Measurements from ENCODE around the gene MATCAP1.

MATCAP1 gene

GRCh38 chr16:67212766-67213165, 29.0 kb upstream of the MATCAP1 start:
- H3K36me3 ChIP-seq (ENCODE audit: control insufficient read depth, low read length) = no peaks in the 10 kb centered on the region
- no peak overlapping the region for H3K27ac ChIP-seq (ENCODE audit: low read depth, low read length)
- no peak for TF ChIP-seq EZH2phosphoT487 (IDR thresholded peaks at IDR 0.05; ENCODE audit: borderline replicate concordance, low read length)
- TF ChIP-seq CTCF (IDR thresholded peaks at IDR 0.05; ENCODE audit: low read depth, low read length, poor library complexity, severe bottlenecking) = no peak
- H3K27me3 ChIP-seq (ENCODE audit: control insufficient read depth, low read length) = peaks cover 3% of the 10 kb centered on the region; the same call in 1 of the 2 replicates
- H3K4me3 ChIP-seq (ENCODE audit: low read length) = no peak overlapping the region
- no peaks in the 10 kb centered on the region for H4K20me1 ChIP-seq (ENCODE audit: control insufficient read depth, insufficient read depth, low read depth, low read length)
- no peaks in the 10 kb centered on the region for H3K9me3 ChIP-seq (ENCODE audit: control insufficient read depth, insufficient read depth, low read length)
- H3K9me2 ChIP-seq (replicated peaks; ENCODE audit: control insufficient read depth, low read length) = no peaks in the 10 kb centered on the region
- H3K79me2 ChIP-seq (ENCODE audit: control insufficient read depth, low read length) = no peaks in the 10 kb centered on the region
- no peaks in the 10 kb centered on the region for H3K4me1 ChIP-seq (ENCODE audit: control insufficient read depth, low read length)
- no peaks in the 10 kb centered on the region for H3F3A ChIP-seq (ENCODE audit: control insufficient read depth, insufficient read depth)
- H3K4me2 ChIP-seq (ENCODE audit: low read length) = no peak overlapping the region

GRCh38 chr16:67211674-67212073, 27.9 kb upstream of the MATCAP1 start:
- no peaks in the 10 kb centered on the region for H3F3A ChIP-seq (ENCODE audit: control insufficient read depth, insufficient read depth)
- no peaks in the 10 kb centered on the region for H3K9me3 ChIP-seq (ENCODE audit: control insufficient read depth, insufficient read depth, low read length)

GRCh38 chr16:67210069-67210937, 26.5 kb upstream of the MATCAP1 start:
- H3F3A ChIP-seq (ENCODE audit: control insufficient read depth, insufficient read depth) = no peaks in the 10 kb centered on the region
- no peaks in the 10 kb centered on the region for H3K79me2 ChIP-seq (ENCODE audit: control insufficient read depth, low read length)
- TF ChIP-seq CTCF (IDR thresholded peaks at IDR 0.05; ENCODE audit: low read depth, low read length, poor library complexity, severe bottlenecking) = no peak
- no peak for TF ChIP-seq EZH2phosphoT487 (IDR thresholded peaks at IDR 0.05; ENCODE audit: borderline replicate concordance, low read length)
- no peaks in the 10 kb centered on the region for H4K20me1 ChIP-seq (ENCODE audit: control insufficient read depth, insufficient read depth, low read depth, low read length)
- no peaks in the 10 kb centered on the region for H3K4me1 ChIP-seq (ENCODE audit: control insufficient read depth, low read length)
- no peaks in the 10 kb centered on the region for H3K36me3 ChIP-seq (ENCODE audit: control insufficient read depth, low read length)
- H3K9me3 ChIP-seq (ENCODE audit: control insufficient read depth, insufficient read depth, low read length) = no peaks in the 10 kb centered on the region
- H3K9me2 ChIP-seq (replicated peaks; ENCODE audit: control insufficient read depth, low read length) = no peaks in the 10 kb centered on the region
- peaks cover 3% of the 10 kb centered on the region; the same call in 1 of the 2 replicates for H3K27me3 ChIP-seq (ENCODE audit: control insufficient read depth, low read length)
- no peak overlapping the region for H3K4me2 ChIP-seq (ENCODE audit: low read length)
- H3K4me3 ChIP-seq (ENCODE audit: low read length) = no peak overlapping the region
- H3K27ac ChIP-seq (ENCODE audit: low read depth, low read length) = no peak overlapping the region

More at GRCh38 chr16:67211674-67212073, 27.9 kb upstream of the MATCAP1 start:
- Histone ChIP-seq H4K20me1 (ENCODE audit: control insufficient read depth, insufficient read depth, low read depth, low read length) (no peaks in the 10 kb centered on the region), H3K27me3 (ENCODE audit: control insufficient read depth, low read length) (peaks cover 3% of the 10 kb centered on the region; the same call in 1 of the 2 replicates), H3K27ac (ENCODE audit: low read depth, low read length) (no peak overlapping the region), H3K4me3 (ENCODE audit: low read length) (no peak overlapping the region), H3K4me1 (ENCODE audit: control insufficient read depth, low read length) (no peaks in the 10 kb centered on the region), H3K9me2 (replicated peaks; ENCODE audit: control insufficient read depth, low read length) (no peaks in the 10 kb centered on the region), H3K79me2 (ENCODE audit: control insufficient read depth, low read length) (no peaks in the 10 kb centered on the region), H3K4me2 (ENCODE audit: low read length) (no peak overlapping the region), H3K36me3 (ENCODE audit: control insufficient read depth, low read length) (no peaks in the 10 kb centered on the region)
- no peak for TF ChIP-seq CTCF (IDR thresholded peaks at IDR 0.05; ENCODE audit: low read depth, low read length, poor library complexity, severe bottlenecking)
- no peak for TF ChIP-seq EZH2phosphoT487 (IDR thresholded peaks at IDR 0.05; ENCODE audit: borderline replicate concordance, low read length)
